ENCODE data around the gene SLX1A. TPM values are rescaled to one million over a fixed set of nuclear protein-coding genes. Genes with fewer than 3 reads are reported as not detected.
"Not testable (repeated sequence)": the region's sequence is repeated elsewhere in the genome, so short reads cannot be mapped to it uniquely, and the experiment has no call there.

Gene SLX1A
- total RNA-seq: 16.1 to 44.4 TPM (median 36.9 TPM) in 3 replicates
- long read RNA-seq, transcript SLX1A-201 (6 exons, 1,091 nt): major isoform, 19 of 33 reads
- long read RNA-seq, transcript SLX1A-206 (5 exons, 1,558 nt): minor isoform, 6 of 33 reads
- long read RNA-seq, partial matches to known transcripts: 2 of 33 reads
- long read RNA-seq, other reads (novel, unspliced or antisense): 3 of 33 reads

GRCh38 chr16:30193615-30194014, at the start of gene SLX1A, which contains the start of gene BOLA2B:
Gene SLX1A (plus strand): TSS chr16:30193875. CDS start chr16:30194085, 210 bp downstream.
Gene BOLA2B (minus strand): TSS chr16:30193666. CDS start chr16:30193595, 71 bp downstream.
- H3K27me3 Mint-ChIP-seq (ENCODE audit: low read depth); H3K36me3 Mint-ChIP-seq (ENCODE audit: low read depth); DNase-seq (ENCODE audit: low spot score); H3K9me3 Mint-ChIP-seq (ENCODE audit: low read depth); H3K27ac Mint-ChIP-seq (ENCODE audit: unreplicated experiment); H3K4me3 Mint-ChIP-seq (ENCODE audit: unreplicated experiment); H3K4me1 Mint-ChIP-seq (ENCODE audit: low read depth): not testable (repeated sequence)

DNA sequence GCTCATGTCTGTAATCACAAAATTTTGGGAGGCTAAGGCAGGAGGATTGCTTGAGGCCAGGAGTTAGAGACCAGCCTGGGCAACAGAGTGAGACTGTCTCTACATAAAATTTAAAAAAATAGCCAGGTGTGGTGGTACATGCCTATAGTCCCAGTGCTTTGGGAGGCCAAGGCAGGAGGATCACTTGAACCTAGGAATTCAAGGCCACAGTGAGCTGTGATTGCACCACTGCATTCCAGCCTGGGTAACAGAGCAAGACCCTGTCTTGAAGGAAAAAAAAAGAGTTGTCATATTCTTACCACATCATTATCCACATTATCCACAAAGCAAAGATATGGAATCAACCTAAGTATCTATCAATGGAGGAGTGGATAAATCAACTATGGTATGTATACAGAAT, 49.7 kb upstream of the SLX1A start:
- Mint-ChIP-seq H3K36me3 (ENCODE audit: low read depth) (no peaks in the 10 kb centered on the region), H3K9me3 (ENCODE audit: low read depth) (peaks cover under 1% of the 10 kb centered on the region), H3K27ac (ENCODE audit: unreplicated experiment) (no peak overlapping the region), H3K4me1 (ENCODE audit: low read depth) (no peaks in the 10 kb centered on the region), H3K27me3 (ENCODE audit: low read depth) (no peaks in the 10 kb centered on the region), H3K4me3 (ENCODE audit: unreplicated experiment) (no peak overlapping the region)
- TF ChIP-seq, protein P1, sequence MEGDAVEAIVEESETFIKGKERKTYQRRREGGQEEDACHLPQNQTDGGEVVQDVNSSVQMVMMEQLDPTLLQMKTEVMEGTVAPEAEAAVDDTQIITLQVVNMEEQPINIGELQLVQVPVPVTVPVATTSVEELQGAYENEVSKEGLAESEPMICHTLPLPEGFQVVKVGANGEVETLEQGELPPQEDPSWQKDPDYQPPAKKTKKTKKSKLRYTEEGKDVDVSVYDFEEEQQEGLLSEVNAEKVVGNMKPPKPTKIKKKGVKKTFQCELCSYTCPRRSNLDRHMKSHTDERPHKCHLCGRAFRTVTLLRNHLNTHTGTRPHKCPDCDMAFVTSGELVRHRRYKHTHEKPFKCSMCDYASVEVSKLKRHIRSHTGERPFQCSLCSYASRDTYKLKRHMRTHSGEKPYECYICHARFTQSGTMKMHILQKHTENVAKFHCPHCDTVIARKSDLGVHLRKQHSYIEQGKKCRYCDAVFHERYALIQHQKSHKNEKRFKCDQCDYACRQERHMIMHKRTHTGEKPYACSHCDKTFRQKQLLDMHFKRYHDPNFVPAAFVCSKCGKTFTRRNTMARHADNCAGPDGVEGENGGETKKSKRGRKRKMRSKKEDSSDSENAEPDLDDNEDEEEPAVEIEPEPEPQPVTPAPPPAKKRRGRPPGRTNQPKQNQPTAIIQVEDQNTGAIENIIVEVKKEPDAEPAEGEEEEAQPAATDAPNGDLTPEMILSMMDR (IDR thresholded peaks at IDR 0.05): no peak
- no peak for DNase-seq (ENCODE audit: low spot score)

- peaks cover 2% of the 10 kb centered on the region for H3K36me3 Mint-ChIP-seq (ENCODE audit: low read depth)
- H3K4me3 Mint-ChIP-seq (ENCODE audit: unreplicated experiment): no peak overlapping the region
- no peaks in the 10 kb centered on the region for H3K4me1 Mint-ChIP-seq (ENCODE audit: low read depth)
- DNase-seq (ENCODE audit: low spot score): no peak
- H3K27me3 Mint-ChIP-seq (ENCODE audit: low read depth): no peaks in the 10 kb centered on the region
- TF ChIP-seq, protein P1 (IDR thresholded peaks at IDR 0.05): no peak
- no peak overlapping the region for H3K27ac Mint-ChIP-seq (ENCODE audit: unreplicated experiment)
- peaks cover 8% of the 10 kb centered on the region for H3K9me3 Mint-ChIP-seq (ENCODE audit: low read depth)
These were observed 48.8 kb upstream of the SLX1A start for GRCh38 chr16:30144917-30145316.

GRCh38 chr16:30145657-30146056, 48.0 kb upstream of the SLX1A start:
- H3K4me3 Mint-ChIP-seq (ENCODE audit: unreplicated experiment): no peak overlapping the region
- TF ChIP-seq, protein P1 (IDR thresholded peaks at IDR 0.05): no peak
- H3K27ac Mint-ChIP-seq (ENCODE audit: unreplicated experiment): no peak overlapping the region
- H3K4me1 Mint-ChIP-seq (ENCODE audit: low read depth): no peaks in the 10 kb centered on the region
- peaks cover 2% of the 10 kb centered on the region for H3K36me3 Mint-ChIP-seq (ENCODE audit: low read depth)
- H3K9me3 Mint-ChIP-seq (ENCODE audit: low read depth): peaks cover 12% of the 10 kb centered on the region
- DNase-seq (ENCODE audit: low spot score): no peak
- no peaks in the 10 kb centered on the region for H3K27me3 Mint-ChIP-seq (ENCODE audit: low read depth)

DNA sequence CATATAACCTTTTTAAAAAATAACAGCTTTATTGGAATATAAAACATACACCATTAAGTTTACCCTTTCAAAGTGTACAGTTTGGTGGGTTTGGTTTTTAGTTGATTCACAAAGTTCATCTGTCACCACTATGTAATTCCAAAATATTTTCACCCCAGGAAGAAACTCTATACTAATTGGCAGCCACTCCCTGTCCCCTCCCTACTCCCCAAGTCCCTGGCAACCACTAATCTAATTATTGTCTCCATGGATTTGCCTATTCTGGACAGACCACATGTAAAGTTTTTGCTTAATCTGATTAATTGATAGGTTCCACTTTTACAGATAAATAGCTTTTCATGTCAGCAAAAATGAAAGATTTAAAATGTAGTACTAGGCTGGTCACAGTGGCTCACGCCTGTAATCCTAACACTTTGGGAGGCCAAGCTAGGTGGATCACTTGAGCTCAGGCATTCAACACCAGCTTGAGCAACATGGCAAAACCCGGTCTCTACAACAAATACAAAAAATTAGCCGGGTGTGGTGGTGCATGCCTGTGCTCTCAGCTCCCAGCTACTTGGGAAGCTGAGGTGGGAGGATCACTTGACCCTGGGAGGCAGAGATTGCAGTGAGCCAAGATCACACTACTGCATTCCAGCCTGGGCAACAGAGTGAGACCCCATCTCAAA, 45.7 kb upstream of the SLX1A start:
- no peak overlapping the region for H3K4me3 Mint-ChIP-seq (ENCODE audit: unreplicated experiment)
- DNase-seq (ENCODE audit: low spot score): no peak
- H3K4me1 Mint-ChIP-seq (ENCODE audit: low read depth): no peaks in the 10 kb centered on the region
- TF ChIP-seq, protein P1 (IDR thresholded peaks at IDR 0.05): no peak
- H3K9me3 Mint-ChIP-seq (ENCODE audit: low read depth): peaks cover 12% of the 10 kb centered on the region
- H3K27ac Mint-ChIP-seq (ENCODE audit: unreplicated experiment): no peak overlapping the region
- H3K27me3 Mint-ChIP-seq (ENCODE audit: low read depth): no peaks in the 10 kb centered on the region
- H3K36me3 Mint-ChIP-seq (ENCODE audit: low read depth): peaks cover 2% of the 10 kb centered on the region
